ENCODE measurements around the gene CLGN. TPM values are rescaled to one million over a fixed set of nuclear protein-coding genes. Genes with fewer than 3 reads are reported as not detected.
"Not testable (repeated sequence)": the region's sequence is repeated elsewhere in the genome, so short reads cannot be mapped to it uniquely, and the experiment has no call there.

Gene CLGN
- total RNA-seq, 1 donor: 19.3 TPM

DNA sequence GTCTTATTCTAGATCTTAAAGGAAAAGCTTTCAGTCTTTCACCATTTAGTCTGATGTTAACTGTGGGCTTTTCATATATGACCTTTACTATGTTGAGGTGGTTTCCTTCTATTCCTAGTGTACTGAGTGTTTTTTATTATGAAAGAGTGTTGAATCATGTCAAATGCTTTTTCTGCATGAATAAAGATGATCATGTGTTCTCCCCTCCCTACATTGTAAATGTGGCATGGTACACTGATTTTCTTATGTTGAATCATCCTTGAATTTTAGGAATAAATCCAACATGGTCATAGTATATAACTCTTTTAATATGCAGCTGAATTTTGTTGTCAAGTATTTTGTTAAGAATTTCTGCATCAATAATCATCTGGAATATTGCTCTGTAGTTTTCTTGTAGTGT, 4.3 kb downstream of the CLGN start:
- H3K4me3 ChIP-seq (ENCODE audit: low read depth, low read length): no peak overlapping the region
- TF ChIP-seq, protein P1, sequence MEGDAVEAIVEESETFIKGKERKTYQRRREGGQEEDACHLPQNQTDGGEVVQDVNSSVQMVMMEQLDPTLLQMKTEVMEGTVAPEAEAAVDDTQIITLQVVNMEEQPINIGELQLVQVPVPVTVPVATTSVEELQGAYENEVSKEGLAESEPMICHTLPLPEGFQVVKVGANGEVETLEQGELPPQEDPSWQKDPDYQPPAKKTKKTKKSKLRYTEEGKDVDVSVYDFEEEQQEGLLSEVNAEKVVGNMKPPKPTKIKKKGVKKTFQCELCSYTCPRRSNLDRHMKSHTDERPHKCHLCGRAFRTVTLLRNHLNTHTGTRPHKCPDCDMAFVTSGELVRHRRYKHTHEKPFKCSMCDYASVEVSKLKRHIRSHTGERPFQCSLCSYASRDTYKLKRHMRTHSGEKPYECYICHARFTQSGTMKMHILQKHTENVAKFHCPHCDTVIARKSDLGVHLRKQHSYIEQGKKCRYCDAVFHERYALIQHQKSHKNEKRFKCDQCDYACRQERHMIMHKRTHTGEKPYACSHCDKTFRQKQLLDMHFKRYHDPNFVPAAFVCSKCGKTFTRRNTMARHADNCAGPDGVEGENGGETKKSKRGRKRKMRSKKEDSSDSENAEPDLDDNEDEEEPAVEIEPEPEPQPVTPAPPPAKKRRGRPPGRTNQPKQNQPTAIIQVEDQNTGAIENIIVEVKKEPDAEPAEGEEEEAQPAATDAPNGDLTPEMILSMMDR (IDR thresholded peaks at IDR 0.05; ENCODE audit: insufficient read depth, low read length): no peak
- peak; percentile 65 for DNase-seq (ENCODE audit: low read depth)

DNA sequence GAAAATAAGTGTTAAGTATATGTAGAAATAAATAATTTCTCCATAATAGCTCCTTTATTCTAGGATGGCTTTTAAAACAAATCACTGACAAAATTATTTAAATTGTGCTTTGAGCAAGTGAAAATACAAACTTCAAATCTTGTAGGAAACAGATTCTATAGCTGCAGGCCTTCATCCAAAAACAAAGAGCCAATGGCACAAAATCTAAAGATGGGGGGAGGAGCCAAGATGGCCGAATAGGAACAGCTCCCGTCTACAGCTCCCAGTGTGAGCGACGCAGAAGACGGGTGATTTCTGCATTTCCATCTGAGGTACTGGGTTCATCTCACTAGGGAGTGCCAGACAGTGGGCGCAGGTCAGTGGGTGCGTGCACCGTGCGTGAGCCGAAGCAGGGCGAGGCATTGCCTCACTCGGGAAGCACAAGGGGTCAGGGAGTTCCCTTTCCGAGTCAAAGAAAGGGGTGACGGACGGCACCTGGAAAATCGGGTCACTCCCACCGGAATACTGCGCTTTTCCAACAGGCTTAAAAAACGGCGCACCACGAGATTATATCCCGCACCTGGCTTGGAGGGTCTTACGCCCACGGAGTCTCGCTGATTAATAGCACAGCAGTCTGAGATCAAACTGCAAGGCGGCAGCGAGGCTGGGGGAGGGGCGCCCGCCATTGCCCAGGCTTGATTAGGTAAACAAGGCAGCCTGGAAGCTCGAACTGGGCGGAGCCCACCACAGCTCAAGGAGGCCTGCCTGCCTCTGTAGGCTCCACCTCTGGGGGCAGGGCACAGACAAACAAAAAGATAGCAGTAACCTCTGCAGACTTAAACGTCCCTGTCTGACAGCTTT, 14.1 kb downstream of the CLGN start:
- not testable (repeated sequence) for H3K4me3 ChIP-seq (ENCODE audit: low read depth, low read length); DNase-seq (ENCODE audit: low read depth)

DNA sequence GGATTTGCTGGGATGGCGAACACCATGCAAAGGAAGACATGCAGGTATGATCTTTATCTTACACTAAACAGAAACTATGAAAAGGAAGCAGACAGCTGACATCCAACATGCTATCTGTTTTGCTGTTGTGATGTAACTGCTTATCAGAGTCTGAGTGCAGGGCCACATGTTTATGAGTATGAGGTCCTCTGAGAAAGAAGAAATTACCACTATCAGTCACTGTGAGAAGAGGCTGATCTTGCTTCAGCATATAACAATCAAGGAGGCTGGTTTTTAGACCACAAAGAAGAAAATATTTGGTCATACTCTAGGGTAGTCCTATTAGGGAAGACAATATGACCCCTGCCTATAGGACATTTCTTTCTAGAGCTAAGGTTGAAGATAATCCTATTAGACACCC, 18.5 kb downstream of the CLGN start:
- no peak overlapping the region for H3K4me3 ChIP-seq (ENCODE audit: low read depth, low read length)
- TF ChIP-seq, protein P1 (IDR thresholded peaks at IDR 0.05; ENCODE audit: insufficient read depth, low read length): no peak
- no peak for DNase-seq (ENCODE audit: low read depth)

DNA sequence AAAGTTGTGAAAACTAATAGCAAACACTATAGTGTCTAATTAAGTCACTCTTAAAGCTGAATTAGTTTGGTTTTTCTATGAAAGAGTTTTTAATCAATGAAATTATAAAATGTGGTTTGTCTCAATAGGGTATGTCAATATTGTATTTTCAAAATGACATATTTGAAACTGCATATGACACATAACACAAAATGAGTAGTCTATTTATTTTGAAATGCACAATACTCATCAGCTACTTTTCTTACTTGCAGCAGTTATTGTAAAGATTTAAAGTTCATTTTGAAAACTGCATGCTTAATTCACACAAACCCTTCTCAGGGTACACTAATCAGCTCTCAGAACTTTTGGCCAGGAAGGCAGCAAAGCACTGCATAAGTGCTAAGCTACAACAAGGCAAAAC, 21.2 kb downstream of the CLGN start:
- no peak for DNase-seq (ENCODE audit: low read depth)
- TF ChIP-seq, protein P1 (IDR thresholded peaks at IDR 0.05; ENCODE audit: insufficient read depth, low read length): no peak
- no peak overlapping the region for H3K4me3 ChIP-seq (ENCODE audit: low read depth, low read length)

DNA sequence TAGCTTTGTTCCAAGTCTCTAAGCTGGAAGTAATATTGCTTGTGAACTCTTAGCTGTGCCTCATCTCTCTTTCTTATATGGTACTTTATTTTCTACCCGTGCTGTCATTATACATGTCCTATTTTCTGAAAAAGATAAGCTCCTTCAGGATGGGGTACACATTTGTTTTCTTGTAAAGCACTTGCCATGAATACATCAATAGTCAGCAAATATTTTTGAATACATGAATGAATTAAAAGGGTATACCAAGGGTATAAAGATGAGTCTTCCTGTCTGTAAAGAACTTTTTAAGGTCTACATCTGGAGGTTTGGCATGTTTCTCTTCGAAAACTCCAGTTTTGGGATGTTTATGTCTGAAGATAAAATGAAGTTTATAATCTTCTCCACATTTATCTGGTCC, 27.3 kb downstream of the CLGN start:
- no peak for DNase-seq (ENCODE audit: low read depth)
- no peak overlapping the region for H3K4me3 ChIP-seq (ENCODE audit: low read depth, low read length)
- TF ChIP-seq, protein P1 (IDR thresholded peaks at IDR 0.05; ENCODE audit: insufficient read depth, low read length): no peak

DNA sequence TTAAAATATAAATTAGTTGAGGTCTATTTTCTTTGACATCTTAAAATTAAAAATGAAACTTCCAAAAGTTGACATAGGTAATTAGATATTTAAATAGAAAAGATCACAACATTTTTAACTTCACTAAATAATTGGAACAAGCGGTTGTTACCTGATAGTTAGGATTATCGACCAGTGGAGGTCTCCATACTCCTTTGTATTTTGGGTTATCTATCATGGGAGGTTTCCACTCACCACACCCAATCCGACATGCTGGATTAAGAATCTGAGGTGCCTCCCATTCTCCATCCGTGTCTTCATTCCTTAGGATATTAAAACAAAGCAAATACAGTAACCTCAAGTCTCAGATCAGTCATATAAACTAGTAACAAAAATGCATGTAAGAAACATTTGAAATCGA, 31.8 kb downstream of the CLGN start:
- no peak for DNase-seq (ENCODE audit: low read depth)
- TF ChIP-seq, protein P1 (IDR thresholded peaks at IDR 0.05; ENCODE audit: insufficient read depth, low read length): no peak
- H3K4me3 ChIP-seq (ENCODE audit: low read depth, low read length): no peak overlapping the region

DNA sequence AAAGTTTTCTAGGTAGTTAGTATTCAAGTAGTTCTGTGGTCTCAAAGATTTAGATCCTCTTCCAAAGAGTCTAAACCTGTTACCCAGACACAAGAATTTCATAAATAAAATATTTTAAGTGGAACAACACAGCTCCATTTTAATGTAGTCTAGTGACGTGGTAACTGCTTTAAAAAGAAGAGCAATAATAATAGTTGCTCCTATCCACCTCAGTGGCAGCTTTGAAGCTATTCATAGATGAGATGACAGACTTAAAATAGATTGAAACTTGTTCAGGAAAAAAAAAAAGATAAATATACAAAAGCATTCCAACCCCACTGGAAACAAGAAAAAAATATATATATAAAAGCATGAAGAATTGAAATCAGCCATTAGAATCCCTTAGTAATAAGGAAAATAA, 39.4 kb downstream of the CLGN start:
- H3K4me3 ChIP-seq (ENCODE audit: low read depth, low read length): no peak overlapping the region
- no peak for DNase-seq (ENCODE audit: low read depth)
- TF ChIP-seq, protein P1 (IDR thresholded peaks at IDR 0.05; ENCODE audit: insufficient read depth, low read length): no peak

Data from fibroblast of the aortic adventitia (primary cell).